IPS-NIHi11 (cell line): ENCODE results near the gene UBE2V1.
"Not testable (repeated sequence)": the region's sequence is repeated elsewhere in the genome, so short reads cannot be mapped to it uniquely, and the experiment has no call there.

ENCODE experiments used
- DNase-seq: peaks from one replicate; pipeline ENCODE4 v3.0.0; 2012; ENCODE audit warnings: mixed read lengths, low spot score

Gene UBE2V1

GRCh38 chr20:50115041-50115512, 2.1 kb upstream of the UBE2V1 start:
- no peak for DNase-seq

- no peak for DNase-seq
Observed at GRCh38 chr20:50113420-50114224, 672 bp upstream of the UBE2V1 start.

GRCh38 chr20:50111829-50112495, 988 bp downstream of the UBE2V1 start:
- DNase-seq = no peak

- no peak for DNase-seq
Observed at GRCh38 chr20:50111120-50111828, 1.7 kb downstream of the UBE2V1 start.

- no peak for DNase-seq
Observed at GRCh38 chr20:50110141-50111047, 2.6 kb downstream of the UBE2V1 start.

GRCh38 chr20:50108556-50109235, 4.3 kb downstream of the UBE2V1 start:
- no peak for DNase-seq

- no peak for DNase-seq
Observed at GRCh38 chr20:50107796-50108331, 5.1 kb downstream of the UBE2V1 start.

GRCh38 chr20:50107086-50107660, 5.8 kb downstream of the UBE2V1 start:
- DNase-seq = no peak

- not testable (repeated sequence) for DNase-seq
Observed at GRCh38 chr20:50106669-50107068, 6.3 kb downstream of the UBE2V1 start.

GRCh38 chr20:50103464-50104107, 9.4 kb downstream of the UBE2V1 start:
- DNase-seq = not testable (repeated sequence)

GRCh38 chr20:50102551-50102950, 10.4 kb downstream of the UBE2V1 start:
- DNase-seq = not testable (repeated sequence)

GRCh38 chr20:50101887-50102286, 11.1 kb downstream of the UBE2V1 start:
- DNase-seq = no peak

GRCh38 chr20:50101281-50101680, 11.7 kb downstream of the UBE2V1 start:
- no peak for DNase-seq

- DNase-seq = no peak
Observed at GRCh38 chr20:50100552-50100951, 12.4 kb downstream of the UBE2V1 start.

- DNase-seq = no peak
Observed at GRCh38 chr20:50099565-50099991, 13.4 kb downstream of the UBE2V1 start.

GRCh38 chr20:50099113-50099512, 13.8 kb downstream of the UBE2V1 start:
- DNase-seq = no peak

GRCh38 chr20:50098259-50098658, 14.7 kb downstream of the UBE2V1 start:
- DNase-seq = no peak

GRCh38 chr20:50097843-50098242, 15.1 kb downstream of the UBE2V1 start:
- DNase-seq = no peak

- no peak for DNase-seq
Observed at GRCh38 chr20:50096237-50096636, 16.7 kb downstream of the UBE2V1 start.
